PFSK-1 (cell line): Measurements from ENCODE around the gene TCEA2.

ENCODE experiments used
- FOXP2 ChIP-seq: optimal IDR thresholded peaks from 2 replicates; pipeline ENCODE3; 2011; ENCODE audit warnings: borderline replicate concordance, control low read depth, inconsistent platforms; ENCODE audit not compliant: insufficient read depth; ENCODE audit errors: extremely low read length, extremely low read depth
- POLR2AphosphoS5 ChIP-seq: IDR thresholded peaks from 2 replicates; pipeline ENCODE4 v1.6.1; 2012; ENCODE audit warnings: low read depth, mild to moderate bottlenecking, control low read depth, low read length, moderate library complexity
- REST ChIP-seq, 2 experiments: IDR thresholded peaks; 2 replicates each; pipeline versions ENCODE4 v1.6.1 to v1.8.0; 2011 to 2012; ENCODE audit warnings: low read depth in 2 of 2, low read length in 2 of 2, control low read depth in 1 of 2, inconsistent platforms in 1 of 2, mild to moderate bottlenecking in 1 of 2, moderate library complexity in 1 of 2; ENCODE audit not compliant: insufficient read depth in 1 of 2
- SIN3A ChIP-seq: IDR thresholded peaks from 2 replicates; pipeline ENCODE4 v1.6.1; 2012; ENCODE audit warnings: mild to moderate bottlenecking, low read length, moderate library complexity, borderline replicate concordance; ENCODE audit not compliant: insufficient read depth
- TAF1 ChIP-seq: IDR thresholded peaks from 2 replicates; pipeline ENCODE4 v1.6.1; 2012; ENCODE audit warnings: low read length, control low read depth, borderline replicate concordance; ENCODE audit not compliant: insufficient read depth

- no peak for TF ChIP-seq POLR2AphosphoS5
- TF ChIP-seq SIN3A = no peak
- no peak for TF ChIP-seq TAF1
- TF ChIP-seq FOXP2 = no peak
- no peak for TF ChIP-seq REST (IDR thresholded peaks at IDR 0.05; ENCODE audit: insufficient read depth in 1 of 2, low read depth in 2 of 2, low read length in 2 of 2)
Measured at GRCh38 chr20:64033981-64034493, 29.0 kb upstream of the TCEA2 start.
